DMS153 treated with DMSO at 0.1 percent for 48 hours (cell line): ENCODE results near the gene EIF5AL1.
"Not testable (repeated sequence)": the region's sequence is repeated elsewhere in the genome, so short reads cannot be mapped to it uniquely, and the experiment has no call there.

ENCODE experiments used
- DNase-seq: peaks from one replicate; lab custom pipeline; 2025; ENCODE audit not compliant: unreplicated experiment; lab: John Stamatoyannopoulos, UW

The EIF5AL1 gene

DNA sequence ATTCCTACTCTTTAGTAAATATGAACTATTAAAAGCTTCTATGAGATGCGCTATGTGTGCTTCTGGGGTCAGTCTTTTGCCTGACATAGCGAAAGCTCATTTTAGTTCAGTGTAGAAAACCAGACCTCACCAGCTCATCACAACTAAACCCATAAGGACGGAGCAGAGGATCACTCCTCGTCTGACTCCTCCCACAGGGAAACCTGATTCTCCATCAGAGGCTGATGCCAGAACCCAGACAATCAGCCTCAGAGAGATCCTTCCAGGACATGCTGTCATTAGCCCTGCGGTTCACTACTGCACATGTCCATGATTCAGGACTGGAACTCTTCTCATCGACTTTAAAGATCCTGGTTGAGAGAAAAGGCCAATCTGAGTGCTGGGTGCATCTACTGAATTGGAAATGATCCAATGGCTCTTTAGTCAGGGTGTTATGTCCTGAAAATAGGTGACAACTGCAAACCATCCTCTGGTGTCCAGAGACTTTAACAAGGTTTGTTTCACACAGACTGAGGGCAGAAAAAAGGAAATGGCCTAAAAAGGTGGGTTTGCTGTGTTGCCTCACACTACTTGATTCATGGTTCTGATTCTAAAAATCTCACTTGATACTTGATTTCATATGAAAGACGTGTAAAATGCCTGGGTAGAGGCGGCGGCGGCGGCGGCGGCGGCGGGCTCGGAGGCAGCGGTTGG, at the start of gene EIF5AL1:
EIF5AL1 (plus strand) TSS at position 643 of the 693 bp plus-strand sequence. CDS start 117 bp downstream, outside the sequence.
- DNase-seq, result not testable (repeated sequence)

DNA sequence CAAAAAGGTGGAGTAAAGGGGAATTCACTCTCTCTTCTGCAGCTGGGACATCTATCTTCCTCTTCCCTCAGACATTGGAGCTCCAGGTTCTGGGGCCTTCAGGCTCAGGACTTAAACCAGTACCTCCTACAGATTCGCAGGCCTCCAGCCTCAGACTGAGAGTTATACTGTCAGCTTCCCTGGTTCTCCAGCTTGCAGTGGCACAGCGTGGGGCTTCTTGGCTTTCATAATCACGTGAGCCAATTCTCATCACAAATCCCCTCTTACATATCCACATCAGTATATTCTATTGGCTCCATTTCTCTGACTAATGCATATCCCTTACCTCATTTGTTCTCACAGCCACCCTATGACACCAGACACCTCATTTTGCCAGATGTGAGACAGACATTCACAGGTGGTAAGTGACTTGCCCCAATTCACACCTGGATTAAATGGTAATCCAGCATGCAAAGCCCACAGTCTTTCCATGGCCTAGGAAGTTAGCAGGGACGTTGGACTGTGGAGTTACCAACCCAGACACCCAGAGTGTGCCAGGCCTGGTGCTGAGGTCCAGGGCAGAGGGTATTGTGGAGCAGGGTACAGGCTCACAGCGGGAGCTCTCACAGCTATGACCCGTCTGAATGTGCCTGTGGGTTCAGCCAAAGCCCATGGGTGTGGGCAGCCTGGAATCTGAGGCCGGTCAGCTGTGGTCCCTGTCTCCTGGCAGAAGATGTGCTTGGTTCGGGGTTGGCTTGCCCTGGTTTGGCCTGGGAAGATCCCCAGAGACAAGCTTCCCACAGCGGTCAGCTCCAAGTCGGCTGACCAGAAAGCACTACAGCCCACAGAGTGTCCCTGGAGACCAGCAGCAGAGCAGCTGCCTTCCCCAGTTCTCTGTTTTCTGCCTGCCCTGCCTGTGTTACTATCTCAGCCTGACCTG, 48.5 kb upstream of the EIF5AL1 start:
- DNase-seq, result no peak

- no peak for DNase-seq
Observed at GRCh38 chr10:79465341-79465740, 47.0 kb upstream of the EIF5AL1 start.

GRCh38 chr10:79468015-79468560, 44.2 kb upstream of the EIF5AL1 start:
- no peak for DNase-seq

GRCh38 chr10:79468841-79469585, 43.3 kb upstream of the EIF5AL1 start:
- DNase-seq, result no peak

GRCh38 chr10:79470096-79470495, 42.2 kb upstream of the EIF5AL1 start:
- DNase-seq, result no peak

DNA sequence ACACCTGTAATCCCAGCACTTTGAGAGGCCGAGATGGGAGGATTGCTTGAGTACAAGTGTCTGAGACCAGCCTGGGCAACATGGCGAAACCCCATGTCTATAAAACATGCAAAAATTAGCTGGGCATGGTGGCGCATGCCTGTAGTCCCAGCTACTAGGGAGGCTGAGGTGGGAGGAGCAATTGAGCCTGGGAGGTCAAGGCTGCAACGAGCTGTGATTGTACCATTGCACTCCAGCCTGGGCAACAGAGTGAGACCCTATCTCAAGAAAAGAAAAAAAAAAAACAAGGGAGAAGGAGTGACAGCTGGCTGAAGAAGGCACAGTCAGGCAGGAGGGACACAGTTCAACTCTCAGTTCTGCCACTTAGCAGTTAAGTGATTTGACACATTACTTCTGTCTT, 40.6 kb upstream of the EIF5AL1 start:
- DNase-seq, result no peak

DNA sequence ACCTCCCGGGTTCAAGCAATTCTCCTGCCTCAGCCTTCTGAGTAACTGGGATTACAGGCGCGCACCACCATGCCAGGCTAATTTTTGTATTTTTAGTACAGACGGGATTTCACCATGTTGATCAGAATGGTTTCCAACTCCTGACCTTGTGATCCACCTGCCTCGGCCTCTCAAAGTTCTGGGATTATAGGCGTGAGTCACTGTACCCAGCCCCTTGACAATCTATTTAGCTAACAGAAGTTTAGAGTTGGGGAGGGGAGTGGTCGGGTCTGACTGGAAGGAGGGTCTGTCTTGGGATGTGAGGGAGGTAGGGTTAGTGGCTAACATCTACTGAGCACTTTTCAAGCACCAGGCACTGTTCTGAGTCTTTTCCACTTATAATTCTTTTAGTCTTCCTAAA, 39.9 kb upstream of the EIF5AL1 start:
- DNase-seq, result no peak

GRCh38 chr10:79472951-79473350, 39.4 kb upstream of the EIF5AL1 start:
- no peak for DNase-seq

DNA sequence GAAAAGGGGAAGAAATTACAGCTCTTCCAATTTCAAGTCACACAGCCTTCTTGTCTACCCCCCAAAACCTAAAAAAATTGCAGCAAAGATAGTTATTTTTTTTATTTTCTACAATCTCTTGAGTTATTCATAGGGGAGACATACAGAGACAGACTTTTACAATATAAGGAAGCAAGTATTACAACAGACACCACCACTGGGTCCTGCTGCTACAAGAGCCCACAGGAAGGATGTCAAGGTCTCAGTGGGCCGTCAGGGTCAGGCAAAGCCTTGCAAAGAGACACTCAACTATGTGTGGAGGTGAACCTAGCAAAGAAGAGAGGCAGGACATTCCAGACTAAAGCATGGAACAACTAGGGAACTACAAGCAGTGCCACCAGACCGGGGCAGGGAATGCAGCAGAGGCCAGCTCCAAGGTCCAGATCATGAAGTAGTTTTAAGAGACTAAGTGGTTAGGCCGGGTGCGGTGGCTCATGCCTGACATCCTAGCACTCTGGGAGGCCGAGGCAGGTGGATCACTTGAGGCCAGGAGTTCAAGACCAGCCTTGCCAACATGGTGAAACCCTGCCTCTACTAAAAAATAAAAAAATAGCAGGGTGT, 38.7 kb upstream of the EIF5AL1 start:
- no peak for DNase-seq

GRCh38 chr10:79475119-79475653, 37.1 kb upstream of the EIF5AL1 start:
- no peak for DNase-seq

DNA sequence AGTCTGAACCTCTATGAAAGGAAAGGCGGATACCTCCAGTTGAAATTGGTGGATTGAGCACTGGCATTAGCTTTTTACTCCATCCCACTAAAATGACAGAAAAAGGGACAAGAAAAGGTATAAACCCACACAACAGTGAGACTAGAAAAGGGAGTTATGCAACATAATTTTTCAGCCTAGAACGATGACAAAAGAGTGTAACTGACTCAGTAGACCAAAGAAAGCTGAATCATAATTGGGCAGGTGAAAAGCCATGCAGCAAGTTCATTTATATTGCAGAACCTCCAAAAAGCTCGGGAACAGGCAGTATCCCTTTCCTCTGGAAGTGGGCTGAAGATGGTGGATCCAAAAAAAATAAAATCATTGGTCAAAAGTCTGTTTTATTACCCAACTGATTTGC, 36.5 kb upstream of the EIF5AL1 start:
- no peak for DNase-seq

DNA sequence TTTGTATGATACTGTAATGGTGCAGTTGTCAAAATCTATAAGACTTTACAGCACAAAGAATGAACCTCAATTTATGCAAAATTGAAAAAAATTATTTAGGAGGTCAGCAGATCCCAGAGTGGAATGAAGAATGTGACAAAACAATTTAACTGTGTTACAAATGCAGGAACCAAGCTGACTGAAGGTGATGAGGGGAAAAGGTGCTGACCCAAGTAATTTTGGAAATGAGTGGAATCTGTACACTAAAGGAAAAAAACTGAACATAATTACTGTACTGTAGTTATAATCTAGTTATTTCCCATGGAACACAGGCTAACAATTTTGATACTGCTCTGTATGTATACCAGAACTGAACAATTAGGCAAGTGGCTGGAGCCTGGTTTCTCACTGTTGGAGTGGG, 35.7 kb upstream of the EIF5AL1 start:
- DNase-seq, result no peak

DNA sequence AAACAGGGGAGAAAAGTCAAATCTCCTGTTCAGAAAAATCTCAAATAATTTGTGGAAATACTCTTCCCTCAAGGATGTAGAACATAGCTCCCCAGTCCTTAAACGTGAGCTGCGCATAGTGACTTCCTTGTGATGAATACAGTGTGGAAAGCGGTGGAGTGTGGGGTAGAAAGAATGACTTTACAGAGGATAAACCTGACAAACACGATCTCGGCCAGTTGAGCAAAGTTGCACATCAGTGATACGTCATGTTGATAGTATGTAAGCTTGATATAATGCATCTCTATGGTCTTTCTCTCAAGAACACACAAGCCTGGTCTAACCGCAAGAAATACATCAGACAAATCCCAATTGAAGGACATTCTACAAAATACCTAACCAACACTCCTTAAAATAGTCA, 34.9 kb upstream of the EIF5AL1 start:
- no peak for DNase-seq

GRCh38 chr10:79479283-79479909, 32.9 kb upstream of the EIF5AL1 start:
- DNase-seq, result no peak

GRCh38 chr10:79482304-79482703, 30.0 kb upstream of the EIF5AL1 start:
- no peak for DNase-seq

GRCh38 chr10:79482741-79483140, 29.6 kb upstream of the EIF5AL1 start:
- no peak for DNase-seq

DNA sequence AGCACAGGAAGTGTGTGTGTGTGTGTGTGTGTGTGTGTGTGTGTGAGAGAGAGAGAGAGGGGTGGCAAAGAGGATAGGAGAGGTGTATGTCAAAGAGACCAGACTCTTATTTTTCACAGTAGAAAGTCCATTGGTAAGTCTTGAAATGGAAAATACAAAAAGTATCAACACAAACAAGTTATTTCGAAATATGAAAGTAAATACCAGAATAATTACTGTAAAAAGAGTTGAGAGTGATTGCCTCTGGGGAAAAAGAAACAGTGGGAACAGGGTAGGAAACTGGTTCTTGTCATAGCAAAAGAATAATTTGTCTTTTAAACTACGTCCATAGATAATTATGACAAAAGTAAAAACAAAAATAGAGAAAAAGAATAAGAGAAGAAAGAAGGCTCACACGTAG, 29.0 kb upstream of the EIF5AL1 start:
- no peak for DNase-seq

- DNase-seq, result no peak
Observed at GRCh38 chr10:79483948-79484347, 28.4 kb upstream of the EIF5AL1 start.

DNA sequence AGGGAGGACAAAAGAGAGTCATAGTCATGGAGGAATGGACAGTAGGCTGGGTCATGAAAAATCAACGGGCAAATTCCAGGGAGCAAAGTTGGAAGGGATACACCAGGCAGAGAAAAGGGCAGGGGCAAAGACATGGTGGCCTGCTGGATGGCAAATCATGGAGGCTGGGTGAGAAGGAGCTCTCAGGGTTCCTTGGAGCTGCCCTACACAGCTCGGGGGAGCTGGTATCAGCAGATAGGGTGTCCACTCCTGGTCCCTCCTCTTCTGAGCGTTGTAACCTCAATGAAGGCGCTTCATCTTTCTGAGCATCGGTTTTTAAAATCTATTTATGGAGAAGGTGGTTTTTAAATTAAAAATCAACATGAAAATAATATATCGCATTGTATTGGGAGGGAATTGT, 27.9 kb upstream of the EIF5AL1 start:
- DNase-seq, result no peak
